Measurements from ENCODE around the gene GPR148. TPM values are rescaled to one million over a fixed set of nuclear protein-coding genes. Genes with fewer than 3 reads are reported as not detected.
A peak's percentile ranks its signal among the peaks of the same experiment; 100 is the strongest.

The GPR148 gene
- total RNA-seq, 1 donor from 2014 or later: not detected

DNA sequence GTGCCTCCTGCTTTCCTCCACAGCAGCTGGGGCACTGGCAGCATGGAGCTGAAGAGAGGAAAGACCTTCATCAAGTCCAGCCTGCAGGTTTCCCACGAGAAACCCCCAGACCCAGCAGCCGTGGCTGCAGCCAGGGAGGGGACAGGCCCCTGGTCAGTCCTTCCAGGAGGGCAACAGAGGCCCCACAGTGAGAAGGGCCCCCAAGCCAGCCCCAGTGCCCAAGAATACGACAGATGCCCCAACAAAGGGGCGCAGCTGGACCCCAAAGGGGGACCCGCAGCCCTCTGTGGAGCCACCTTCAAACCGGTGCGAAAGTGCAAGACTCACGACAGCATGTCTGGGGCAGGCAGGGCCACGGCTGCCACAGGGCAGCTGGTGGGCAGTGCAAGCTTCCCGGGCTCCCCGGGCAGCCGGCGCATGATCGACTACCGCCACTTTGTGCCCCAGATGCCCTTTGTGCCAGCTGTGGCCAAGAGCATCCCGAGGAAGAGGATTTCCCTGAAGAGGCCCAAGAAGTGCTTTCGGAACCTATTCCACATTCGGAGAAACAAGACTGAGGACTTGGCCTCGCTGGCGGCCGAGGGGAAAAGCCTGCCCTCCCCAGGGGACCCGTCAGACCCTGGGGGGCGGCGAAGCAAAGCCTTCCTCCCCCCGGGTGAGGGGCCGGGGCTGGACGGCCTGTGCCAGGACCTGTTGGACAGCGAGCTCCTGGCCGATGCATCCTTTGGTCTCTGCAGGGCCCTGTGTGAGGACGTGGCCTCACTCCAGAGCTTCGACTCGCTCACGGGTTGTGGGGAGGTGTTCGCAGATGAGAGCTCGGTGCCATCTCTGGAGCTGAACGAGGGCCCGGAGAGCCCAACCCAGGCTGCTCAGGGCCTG is 33.4 kb downstream of the GPR148 start:
- intact Hi-C loops (cut with DNase I): no loop called here
- peaks cover 1% of the 10 kb centered on the region for H3K27me3 ChIP-seq
- DNase-seq (ENCODE audit: low spot score in 2 of 2): peak in 1 of 2 donors; percentile 37

DNA sequence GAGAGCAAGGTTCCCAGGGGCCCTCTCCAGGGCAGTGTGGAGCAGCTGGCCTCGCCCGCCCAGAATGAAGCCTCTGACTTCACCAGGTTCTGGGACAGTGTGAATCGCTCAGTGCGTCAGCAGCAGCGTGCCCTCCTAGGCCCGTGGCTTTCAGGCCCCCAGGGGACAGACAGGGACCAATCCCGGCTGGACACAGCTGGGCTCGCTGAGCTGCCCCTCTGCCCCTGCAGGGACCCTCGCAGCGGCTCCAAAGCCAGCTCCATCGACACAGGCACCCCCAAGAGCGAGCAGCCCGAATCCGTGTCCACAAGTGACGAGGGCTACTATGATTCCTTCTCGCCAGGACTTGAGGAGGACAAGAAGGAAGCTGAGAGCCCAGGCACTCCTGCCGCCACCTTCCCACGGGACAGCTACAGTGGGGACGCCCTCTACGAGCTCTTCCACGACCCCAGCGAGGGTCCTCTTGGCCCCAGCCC is 34.1 kb downstream of the GPR148 start:
- Histone ChIP-seq H3K9me3 (no peaks in the 10 kb centered on the region), H3K27me3 (no peaks in the 10 kb centered on the region), H3K4me3 (no peak overlapping the region), H3K36me3 (no peaks in the 10 kb centered on the region), H3K27ac (no peak overlapping the region), H3K4me1 (no peaks in the 10 kb centered on the region)
- TF ChIP-seq CTCF (IDR thresholded peaks at IDR 0.05): no peak
- intact Hi-C loops (cut with DNase I): no loop called here
- DNase-seq (ENCODE audit: low spot score in 2 of 2): peak in 1 of 2 donors; percentile 46

More for the DNA sequence above, 33.4 kb downstream of the GPR148 start:
- Histone ChIP-seq H3K36me3 (no peaks in the 10 kb centered on the region), H3K4me3 (no peak overlapping the region), H3K27ac (no peak overlapping the region), H3K9me3 (no peaks in the 10 kb centered on the region), H3K4me1 (no peaks in the 10 kb centered on the region)
- TF ChIP-seq CTCF (IDR thresholded peaks at IDR 0.05): no peak

DNA sequence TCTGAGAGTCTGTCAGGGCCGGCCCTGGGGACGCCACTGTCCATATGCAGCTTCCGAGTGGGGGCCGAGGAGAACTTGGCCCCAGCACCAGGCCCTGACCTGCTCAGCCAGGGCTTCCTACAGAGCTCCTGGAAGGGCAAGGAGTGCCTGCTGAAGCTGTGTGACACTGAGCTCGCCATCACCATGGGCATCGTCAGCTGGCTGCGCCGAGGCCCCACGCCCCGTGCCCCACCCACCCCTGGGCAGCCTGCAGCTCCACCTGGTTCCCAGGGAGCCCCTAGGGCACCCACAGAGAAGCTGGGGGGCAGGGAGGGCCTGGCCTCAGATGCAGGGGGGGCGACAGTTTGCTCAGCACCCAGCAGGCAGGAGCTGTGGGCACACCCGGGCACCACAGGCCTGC is 34.5 kb downstream of the GPR148 start:
- no peak overlapping the region for H3K4me3 ChIP-seq
- no peaks in the 10 kb centered on the region for H3K4me1 ChIP-seq
- no peak for DNase-seq (ENCODE audit: low spot score in 2 of 2)
- no peaks in the 10 kb centered on the region for H3K9me3 ChIP-seq
- no peak overlapping the region for H3K27ac ChIP-seq
- no peaks in the 10 kb centered on the region for H3K27me3 ChIP-seq
- intact Hi-C loops (cut with DNase I): no loop called here
- no peak for TF ChIP-seq CTCF (IDR thresholded peaks at IDR 0.05)
- H3K36me3 ChIP-seq: no peaks in the 10 kb centered on the region

GRCh38 chr2:130764035-130764820 is 35.4 kb downstream of the GPR148 start:
- no peak for TF ChIP-seq CTCF (IDR thresholded peaks at IDR 0.05)
- Histone ChIP-seq H3K4me1 (no peaks in the 10 kb centered on the region), H3K36me3 (no peaks in the 10 kb centered on the region), H3K4me3 (no peak overlapping the region), H3K9me3 (no peaks in the 10 kb centered on the region), H3K27ac (no peak overlapping the region), H3K27me3 (no peaks in the 10 kb centered on the region)
- peak in 1 of 2 donors; percentile 55 for DNase-seq (ENCODE audit: low spot score in 2 of 2)
- intact Hi-C loops (cut with DNase I): no loop called here

DNA sequence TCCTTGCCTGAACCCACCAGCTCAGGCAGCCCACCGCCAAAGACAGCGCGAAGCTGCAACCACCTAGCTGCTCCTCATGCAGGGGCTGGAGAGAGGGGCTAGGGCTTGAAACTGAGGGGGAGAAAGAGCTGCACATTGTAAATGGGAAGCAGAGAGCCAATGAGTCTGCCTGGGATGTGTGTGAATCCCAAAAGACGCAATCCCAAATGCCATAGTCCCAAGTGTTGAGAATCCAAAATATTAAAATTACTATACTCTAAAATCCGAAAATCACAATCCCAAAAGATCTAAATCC is 35.9 kb downstream of the GPR148 start:
- TF ChIP-seq CTCF (IDR thresholded peaks at IDR 0.05): no peak
- Histone ChIP-seq H3K36me3 (no peaks in the 10 kb centered on the region), H3K9me3 (no peaks in the 10 kb centered on the region), H3K27me3 (no peaks in the 10 kb centered on the region), H3K27ac (no peak overlapping the region), H3K4me3 (no peak overlapping the region), H3K4me1 (no peaks in the 10 kb centered on the region)
- intact Hi-C loops (cut with DNase I): no loop called here
- DNase-seq (ENCODE audit: low spot score in 2 of 2): peak in 1 of 2 donors; percentile 37

Data from ascending aorta (tissue), 2 donors.